H1 (cell line): ENCODE data around the gene IL23A. TPM values are rescaled to one million over a fixed set of nuclear protein-coding genes. Genes with fewer than 3 reads are reported as not detected.
A peak's percentile ranks its signal among the peaks of the same experiment; 100 is the strongest.

ENCODE experiments used
- BRCA1 ChIP-seq: IDR thresholded peaks from 2 replicates; pipeline ENCODE4 v1.6.1; 2012; ENCODE audit warnings: low read depth, low read length, improper control_type of control experiment
- GTF2F1 ChIP-seq: IDR thresholded peaks from 2 replicates; pipeline ENCODE4 v1.6.1; 2012; ENCODE audit warnings: low read depth, low read length, improper control_type of control experiment, borderline replicate concordance
- HDAC2 ChIP-seq, 2 experiments: fragments of 300-600 bp in 1 of 2; sonication (generic) in 1 of 2; IDR thresholded peaks; 2 replicates each; pipeline ENCODE4 v1.6.1; 2011 to 2012; ENCODE audit warnings: low read depth in 2 of 2, low read length in 2 of 2, mild to moderate bottlenecking in 2 of 2, moderate library complexity in 2 of 2, borderline replicate concordance in 1 of 2, inconsistent platforms in 1 of 2
- JUND ChIP-seq: IDR thresholded peaks from 2 replicates; pipeline ENCODE4 v1.6.1; 2011; ENCODE audit warnings: mild to moderate bottlenecking, improper control_type of control experiment, low read length
- KDM4A ChIP-seq: IDR thresholded peaks from one replicate; pipeline ENCODE4 v1.7.1; 2012; ENCODE audit warnings: low read depth, mild to moderate bottlenecking, moderate library complexity, low read length, inconsistent platforms; ENCODE audit not compliant: severe bottlenecking
- MAFK ChIP-seq: IDR thresholded peaks from 2 replicates; pipeline ENCODE4 v1.6.1; 2012; ENCODE audit warnings: low read depth, mild to moderate bottlenecking, improper control_type of control experiment, low read length
- NRF1 ChIP-seq: IDR thresholded peaks from 2 replicates; pipeline ENCODE4 v1.6.1; 2011; ENCODE audit warnings: mild to moderate bottlenecking, low read depth, low read length, improper control_type of control experiment
- PHF8 ChIP-seq: fragments of 200-600 bp; sonication (generic); conservative IDR thresholded peaks from 2 replicates; pipeline ENCODE4 v1.7.1; 2012; ENCODE audit warnings: low read depth, mild to moderate bottlenecking, inconsistent platforms, low read length, moderate library complexity
- RAD21 ChIP-seq, 2 experiments: IDR thresholded peaks in 1 of 2; conservative IDR thresholded peaks in 1 of 2; 2 replicates each; pipeline ENCODE4 v1.6.1; 2011; ENCODE audit warnings: low read depth in 2 of 2, low read length in 2 of 2, improper control_type of control experiment in 1 of 2, inconsistent platforms in 1 of 2, mild to moderate bottlenecking in 1 of 2, moderate library complexity in 1 of 2
- SIN3A ChIP-seq, 2 experiments: IDR thresholded peaks in 1 of 2; conservative IDR thresholded peaks in 1 of 2; 2 replicates each; pipeline ENCODE4 v1.6.1; 2011 to 2012; ENCODE audit warnings: low read length in 2 of 2, improper control_type of control experiment in 1 of 2, low read depth in 1 of 2, mild to moderate bottlenecking in 1 of 2
- SIX5 ChIP-seq: IDR thresholded peaks from 2 replicates; pipeline ENCODE4 v1.6.1; 2011; ENCODE audit warnings: mild to moderate bottlenecking, low read depth, low read length
- SP4 ChIP-seq: IDR thresholded peaks from 2 replicates; pipeline ENCODE4 v1.6.1; 2012; ENCODE audit warnings: low read length, inconsistent platforms
- SRF ChIP-seq: IDR thresholded peaks from 2 replicates; pipeline ENCODE4 v1.6.1; 2011; ENCODE audit warnings: mild to moderate bottlenecking, low read depth, low read length, moderate library complexity
- TAF1 ChIP-seq: IDR thresholded peaks from 2 replicates; pipeline ENCODE4 v1.6.1; 2011; ENCODE audit warnings: mild to moderate bottlenecking, low read depth, low read length
- TCF12 ChIP-seq: IDR thresholded peaks from 2 replicates; pipeline ENCODE4 v1.6.1; 2011; ENCODE audit warnings: low read depth, mild to moderate bottlenecking, low read length
- TEAD4 ChIP-seq: IDR thresholded peaks from 2 replicates; pipeline ENCODE4 v1.6.1; 2012; ENCODE audit warnings: low read depth, low read length, inconsistent platforms, mixed read lengths
- YY1 ChIP-seq: IDR thresholded peaks from 2 replicates; pipeline ENCODE4 v1.6.1; 2011; ENCODE audit warnings: low read depth, mild to moderate bottlenecking, low read length
- polyA plus RNA-seq, 7 experiments: library from polyadenylated mRNA; depleted of rRNA in 3 of 7; stranded (reverse) in 5 of 7; unstranded in 2 of 7; fragments of >200 nt in 5 of 7; fragments of 200-250 nt in 2 of 7; gene quantifications; 1 replicate in 5 of 7; 2 replicates in 1 of 7; 4 replicates in 1 of 7; pipeline versions ENCODE4 v1.2.1 to v1.2.3, GENCODE V29; 2011 to 2013; ENCODE audit warnings: missing spikeins in 2 of 7, mixed read lengths in 2 of 7
- total RNA-seq: library from RNA; stranded (reverse); fragmentation: NEBNext Ultra II Directional; extraction: Animal tissue kit (Norgen Biotek cat#: 25700); gene quantifications from 2 replicates; pipeline ENCODE4 v1.2.1, GENCODE V29; 2021
- TF ChIP-seq, protein P1 (sequence below): IDR thresholded peaks from 2 replicates; pipeline ENCODE4 v1.6.1; 2012; ENCODE audit warnings: low read length, inconsistent platforms

Gene IL23A
- total and polyA plus RNA-seq, 2 of the 8 experiments (the other 6 are each of a cell fraction or from before 2014, with no cell fraction given) = 2.3 to 3.6 TPM

DNA sequence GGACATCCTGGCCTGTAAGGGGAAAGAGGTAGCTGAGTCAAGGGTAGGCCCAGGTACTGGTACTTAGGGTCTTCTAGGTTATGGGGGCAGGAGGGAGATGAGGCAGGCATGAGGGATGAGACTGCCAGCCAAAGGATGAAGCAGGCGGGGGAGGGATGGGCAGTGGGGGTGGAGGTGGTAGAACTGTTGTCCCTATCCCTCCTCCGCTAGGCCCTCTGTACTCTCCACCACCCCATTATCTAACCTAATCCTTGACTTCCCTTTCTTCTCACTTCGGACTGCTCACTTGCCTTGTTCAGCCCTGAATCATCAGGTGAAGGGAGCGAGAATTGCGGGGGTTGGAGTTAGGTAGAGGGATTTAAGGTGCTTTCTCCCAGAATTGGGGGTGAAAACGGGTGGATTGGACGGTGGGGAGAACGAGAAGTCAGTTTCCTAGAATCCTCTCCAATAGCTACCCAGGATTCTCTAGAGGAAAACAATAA, 5.4 kb upstream of the IL23A start (continued):
- TF ChIP-seq BRCA1 = no peak
- no peak for TF ChIP-seq SRF
- no peak for TF ChIP-seq TCF12
- TF ChIP-seq, protein P1, sequence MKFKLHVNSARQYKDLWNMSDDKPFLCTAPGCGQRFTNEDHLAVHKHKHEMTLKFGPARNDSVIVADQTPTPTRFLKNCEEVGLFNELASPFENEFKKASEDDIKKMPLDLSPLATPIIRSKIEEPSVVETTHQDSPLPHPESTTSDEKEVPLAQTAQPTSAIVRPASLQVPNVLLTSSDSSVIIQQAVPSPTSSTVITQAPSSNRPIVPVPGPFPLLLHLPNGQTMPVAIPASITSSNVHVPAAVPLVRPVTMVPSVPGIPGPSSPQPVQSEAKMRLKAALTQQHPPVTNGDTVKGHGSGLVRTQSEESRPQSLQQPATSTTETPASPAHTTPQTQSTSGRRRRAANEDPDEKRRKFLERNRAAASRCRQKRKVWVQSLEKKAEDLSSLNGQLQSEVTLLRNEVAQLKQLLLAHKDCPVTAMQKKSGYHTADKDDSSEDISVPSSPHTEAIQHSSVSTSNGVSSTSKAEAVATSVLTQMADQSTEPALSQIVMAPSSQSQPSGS = no peak
- TF ChIP-seq SIX5 = no peak
- TF ChIP-seq SIN3A (conservative IDR thresholded peaks at IDR 0.05 in 1 of 2, IDR thresholded peaks at IDR 0.05 in 1 of 2; ENCODE audit: low read depth in 1 of 2, low read length in 2 of 2) = no peak
- TF ChIP-seq NRF1 = no peak
- TF ChIP-seq RAD21 (IDR thresholded peaks at IDR 0.05 in 1 of 2, conservative IDR thresholded peaks at IDR 0.05 in 1 of 2; ENCODE audit: low read depth in 2 of 2, low read length in 2 of 2) = no peak
- TF ChIP-seq TEAD4 = no peak
- no peak for TF ChIP-seq YY1
- TF ChIP-seq SP4 = no peak
- no peak for TF ChIP-seq MAFK
- TF ChIP-seq HDAC2 (IDR thresholded peaks at IDR 0.05; ENCODE audit: borderline replicate concordance in 1 of 2, low read depth in 2 of 2, low read length in 2 of 2) = no peak
- no peak for TF ChIP-seq KDM4A
- TF ChIP-seq GTF2F1 = no peak
- 0 out of 2 replicates have a peak, but pooled peaks have one; percentile 1 for TF ChIP-seq PHF8
- peak; percentile 42; the same call in 1 of the 2 replicates for TF ChIP-seq TAF1
- TF ChIP-seq JUND = no peak
